HepG2 (cell line): ENCODE data around the gene HDDC2. TPM values are rescaled to one million over a fixed set of nuclear protein-coding genes. Genes with fewer than 3 reads are reported as not detected.

ENCODE experiments used
- ATAC-seq: fragments of 200-7000 bp; cut with Tn5 transposase; 3 replicates; pipeline ENCODE4 v1.9.1; 2020; ENCODE audit warnings: mild to moderate bottlenecking, moderate library complexity
- BruUV-seq: library from RNA; stranded (reverse); fragments of 400-500 nt; replicated peaks from 2 replicates; lab custom pipeline; 2021; lab: Mats Ljungman, UMichigan
- CTCF ChIA-PET: fragments of 300-600 bp; formaldehyde crosslinking; extraction: SDS; loops from one replicate; lab custom pipeline; 2021; ENCODE audit warnings: low total read pairs, inconsistent platforms, low intra/inter-chr PET ratio; lab: Yijun Ruan, JAX
- POLR2A ChIA-PET: fragments of 350-600 bp; sonication (Branson Sonifier 250); formaldehyde crosslinking; loops from one replicate; lab custom pipeline; 2020; ENCODE audit warnings: antibody characterized with exemption, inconsistent platforms; lab: Yijun Ruan, JAX
- DNase-seq: peaks from one replicate; pipeline ENCODE4 v3.0.0-alpha.2; 2015; ENCODE audit warnings: low spot score
- FAIRE-seq: peaks from 3 replicates; lab custom pipeline; 2011; peaks lifted over from hg19 to GRCh38; lab: Jason Lieb, UNC
- H2AFZ ChIP-seq: one replicate; pipeline ENCODE4 v1.6.1; 2011; ENCODE audit warnings: low read length, inconsistent platforms
- H3K27ac ChIP-seq: fragments of 300-600 bp; 3 replicates; pipeline ENCODE4 v1.8.0; 2011; ENCODE audit warnings: mixed run types, mild to moderate bottlenecking, mixed read lengths, low read length, inconsistent platforms; ENCODE audit not compliant: insufficient read depth; ENCODE audit errors: extremely low read length
- H3K27me3 ChIP-seq, 2 experiments: fragments of 200-600 bp in 1 of 2; 2 replicates in 1 of 2; 3 replicates in 1 of 2; pipeline versions ENCODE4 v1.6.0 to v1.8.0; 2011; ENCODE audit warnings: low read length in 2 of 2, mild to moderate bottlenecking in 2 of 2, moderate library complexity in 2 of 2, inconsistent platforms in 1 of 2; ENCODE audit not compliant: insufficient read depth in 2 of 2, control insufficient read depth in 1 of 2
- H3K36me3 ChIP-seq, 2 experiments: fragments of 200-600 bp in 1 of 2; replicated peaks in 1 of 2; 2 replicates in 1 of 2; 3 replicates in 1 of 2; pipeline versions ENCODE4 v1.5.1 to v1.8.0; 2011; ENCODE audit warnings: low read length in 2 of 2, inconsistent platforms in 1 of 2; ENCODE audit not compliant: insufficient read depth in 2 of 2, control insufficient read depth in 1 of 2
- H3K4me1 ChIP-seq: 2 replicates; pipeline ENCODE4 v1.5.1; 2012; ENCODE audit warnings: low read length, inconsistent platforms; ENCODE audit not compliant: insufficient read depth
- H3K4me2 ChIP-seq: 2 replicates; pipeline ENCODE4 v1.6.0; 2011; ENCODE audit warnings: low read depth, low read length, inconsistent platforms
- H3K4me3 ChIP-seq, 3 experiments: fragments of 200-600 bp in 1 of 3; sonication (generic), shearing (Covaris generic) in 1 of 3; replicated peaks in 1 of 3; 2 replicates each; pipeline ENCODE4 v1.5.1; 2011 to 2016; ENCODE audit warnings: low read length in 3 of 3, inconsistent platforms in 2 of 3, low read depth in 2 of 3, mild to moderate bottlenecking in 2 of 3, control low read depth in 1 of 3, mixed read lengths in 1 of 3; ENCODE audit not compliant: insufficient read depth in 1 of 3
- H3K79me2 ChIP-seq: one replicate; pipeline ENCODE4 v1.6.1; 2011; ENCODE audit warnings: low read length, inconsistent platforms; ENCODE audit not compliant: insufficient read depth
- H3K9ac ChIP-seq: 2 replicates; pipeline ENCODE4 v1.6.0; 2011; ENCODE audit warnings: mild to moderate bottlenecking, low read depth, low read length, inconsistent platforms; ENCODE audit not compliant: insufficient read depth
- H3K9me3 ChIP-seq: 2 replicates; pipeline ENCODE4 v1.5.1; 2012; ENCODE audit warnings: mild to moderate bottlenecking, low read length
- H4K20me1 ChIP-seq: 2 replicates; pipeline ENCODE4 v1.6.0; 2011; ENCODE audit warnings: inconsistent platforms, mild to moderate bottlenecking, low read length, moderate library complexity; ENCODE audit not compliant: insufficient read depth
- FOSL1 ChIP-seq: sonication (generic); formaldehyde crosslinking; IDR thresholded peaks from 2 replicates; pipeline ENCODE4 v1.9.0; 2021; ENCODE audit warnings: missing genetic modification reagents, borderline replicate concordance
- LCORL ChIP-seq, 2 experiments: fragments of 450-650 bp in 1 of 2; sonication (generic) in 1 of 2; formaldehyde crosslinking in 1 of 2; IDR thresholded peaks; 2 replicates each; pipeline versions ENCODE4 v1.5.0 to v1.6.1; 2017 to 2020; ENCODE audit warnings: antibody characterized with exemption in 1 of 2, missing genetic modification reagents in 1 of 2
- MIER2 ChIP-seq: IDR thresholded peaks from 2 replicates; pipeline ENCODE4 v1.6.1; 2016; ENCODE audit warnings: missing biosample characterization, missing genetic modification reagents
- NR2F6 ChIP-seq, 2 experiments: IDR thresholded peaks; 2 replicates each; pipeline ENCODE4 v1.6.1; 2016; ENCODE audit warnings: antibody characterized with exemption in 1 of 2, mild to moderate bottlenecking in 1 of 2
- PHF8 ChIP-seq: sonication (generic); formaldehyde crosslinking; IDR thresholded peaks from 2 replicates; pipeline ENCODE4 v1.5.0; 2020; ENCODE audit warnings: missing genetic modification reagents
- PLRG1 ChIP-seq: fragments of 450-650 bp; conservative IDR thresholded peaks from 2 replicates; pipeline ENCODE4 v1.6.1; 2016
- SMAD1 ChIP-seq: sonication (generic); formaldehyde crosslinking; IDR thresholded peaks from 2 replicates; pipeline ENCODE4 v1.4.0; 2020; ENCODE audit warnings: missing genetic modification reagents, low read depth, mild to moderate bottlenecking, borderline replicate concordance
- ZKSCAN5 ChIP-seq: sonication (generic); formaldehyde crosslinking; IDR thresholded peaks from 2 replicates; pipeline ENCODE4 v1.5.1; 2020; ENCODE audit warnings: mild to moderate bottlenecking, missing genetic modification reagents
- ZNF12 ChIP-seq: sonication (generic); formaldehyde crosslinking; IDR thresholded peaks from 2 replicates; pipeline ENCODE4 v1.5.0; 2020; ENCODE audit warnings: missing genetic modification reagents
- ZNF224 ChIP-seq: sonication (generic); formaldehyde crosslinking; IDR thresholded peaks from 2 replicates; pipeline ENCODE4 v1.5.0; 2020; ENCODE audit warnings: mild to moderate bottlenecking, missing genetic modification reagents
- ZNF232 ChIP-seq: sonication (generic); formaldehyde crosslinking; IDR thresholded peaks from 2 replicates; pipeline ENCODE4 v1.4.0; 2020; ENCODE audit warnings: missing genetic modification reagents, borderline replicate concordance
- ZNF543 ChIP-seq: sonication (generic); formaldehyde crosslinking; IDR thresholded peaks from 2 replicates; pipeline ENCODE4 v1.4.0; 2020; ENCODE audit warnings: mild to moderate bottlenecking, missing genetic modification reagents
- ZNF790 ChIP-seq: sonication (generic); formaldehyde crosslinking; IDR thresholded peaks from 2 replicates; pipeline ENCODE4 v1.8.0; 2022; ENCODE audit warnings: missing genetic modification reagents, mild to moderate bottlenecking, borderline replicate concordance
- WGBS: methylation state at CpG from one replicate; pipeline ENCODE4 v1.1.6; 2017; ENCODE audit warnings: low lambda C conversion rate; 5-methylcytosine and 5-hydroxymethylcytosine counted together
- in situ Hi-C: cut with HindIII; loops from 2 replicates; pipeline ENCODE4 v1.10.0; 2017; ENCODE audit warnings: low pct_unique_long_range_greater_than_20kb; ENCODE audit not compliant: extremely low pct_ligation_motif_present
- intact Hi-C: fragments of 100-400 bp; cut with micrococcal nuclease; formaldehyde crosslinking; loops from one replicate; pipeline ENCODE4 v1.10.0; 2022; ENCODE audit not compliant: unreplicated experiment
- polyA plus RNA-seq, 8 experiments: library from polyadenylated mRNA; depleted of rRNA in 3 of 8; stranded (reverse) in 7 of 8; unstranded in 1 of 8; fragments of >200 nt; fragmentation: Illumina TruSeq in 4 of 8; extraction: Trizol in 4 of 8; gene quantifications; 2 replicates each; pipeline versions ENCODE4 v1.2.1 to v1.2.3, GENCODE V29; 2011 to 2016; ENCODE audit warnings: low read depth in 4 of 8, missing spikeins in 1 of 8, mixed read lengths in 1 of 8; ENCODE audit not compliant: insufficient read depth in 1 of 8
- total RNA-seq, 5 experiments: library from RNA; depleted of rRNA; stranded (reverse); fragments of >200 nt; fragmentation: Illumina TruSeq; extraction: Trizol; gene quantifications; 2 replicates each; pipeline ENCODE4 v1.2.3, GENCODE V29; 2016; ENCODE audit warnings: low read depth in 1 of 5
- TF ChIP-seq, protein P1 (sequence below): IDR thresholded peaks from 2 replicates; pipeline ENCODE4 v1.6.1; 2016; ENCODE audit warnings: mild to moderate bottlenecking
- TF ChIP-seq, protein P2 (sequence below): sonication (generic); formaldehyde crosslinking; IDR thresholded peaks from 2 replicates; pipeline ENCODE4 v1.4.0; 2020; ENCODE audit warnings: missing genetic modification reagents, borderline replicate concordance
- TF ChIP-seq, protein P3 (sequence below): sonication (generic); formaldehyde crosslinking; IDR thresholded peaks from 2 replicates; pipeline ENCODE4 v1.5.0; 2020; ENCODE audit warnings: missing genetic modification reagents, mild to moderate bottlenecking, borderline replicate concordance

Gene HDDC2
- total and polyA plus RNA-seq, 2 of the 13 experiments (the other 11 are each of a cell fraction or from before 2014, with no cell fraction given): 76.7 to 78.7 TPM

DNA sequence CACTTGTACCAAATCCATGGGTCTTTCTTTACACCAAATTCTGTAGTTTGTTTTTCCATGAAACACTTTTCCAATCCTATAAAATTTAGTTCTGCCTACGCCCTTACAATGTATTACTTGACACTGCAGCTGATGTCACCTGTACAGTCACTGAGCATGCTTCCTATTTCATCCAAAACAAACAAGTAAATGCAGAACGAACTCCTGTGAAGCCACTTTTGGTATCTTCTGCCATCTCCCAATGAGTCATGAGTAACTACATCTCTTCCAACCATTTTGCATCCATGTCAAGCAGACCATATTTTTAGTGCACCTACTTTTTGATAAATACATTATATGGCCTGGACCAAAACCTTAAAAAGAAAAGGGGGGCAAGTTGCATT lies 42.4 kb downstream of the HDDC2 start (continued):
- no peak for TF ChIP-seq ZNF790 (CRISPR knock-in tag)
- TF ChIP-seq, all 625 proteins: peak for 0

DNA sequence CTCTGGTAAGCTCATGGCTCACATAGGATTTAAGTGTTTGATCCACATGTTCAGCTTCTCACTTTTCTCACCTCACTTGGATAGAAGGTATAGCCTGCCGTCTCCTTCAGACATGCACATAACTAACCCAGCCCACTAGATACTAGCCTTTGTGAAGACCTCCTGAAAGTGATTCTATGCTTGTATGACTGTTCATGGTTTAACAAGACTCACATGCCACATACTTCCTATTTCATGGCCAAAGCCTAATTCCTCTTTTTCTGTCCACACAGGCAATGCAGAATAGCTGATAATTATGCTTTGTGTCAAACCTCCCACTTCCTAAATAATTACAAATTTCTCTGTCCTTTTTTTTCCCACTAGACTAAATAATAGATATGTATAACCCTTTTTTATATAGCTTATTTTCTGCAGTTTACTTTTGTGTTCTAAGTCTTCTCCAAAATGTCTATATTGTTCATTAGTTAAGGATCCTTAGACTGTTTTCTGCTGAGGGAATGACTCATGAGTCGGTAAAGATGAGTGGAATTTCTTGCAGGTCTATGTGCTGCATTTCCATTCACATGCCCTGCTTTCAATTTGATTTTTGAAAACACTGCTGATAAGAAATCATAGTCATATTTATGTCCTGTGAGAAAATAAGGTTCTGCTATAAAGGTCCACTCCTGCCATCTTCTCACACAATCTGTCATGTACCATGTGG lies 43.0 kb downstream of the HDDC2 start:
- no peaks in the 10 kb centered on the region for H3K4me1 ChIP-seq
- no peaks in the 10 kb centered on the region for H4K20me1 ChIP-seq
- no peak overlapping the region for H3K4me2 ChIP-seq
- TF ChIP-seq PLRG1 (no peak), NR2F6 (IDR thresholded peaks at IDR 0.05) (no peak), NR2F6 (CRISPR knock-in tag; IDR thresholded peaks at IDR 0.05) (no peak), PHF8 (CRISPR knock-in tag) (no peak), LCORL (IDR thresholded peaks at IDR 0.05) (no peak), LCORL (CRISPR knock-in tag; IDR thresholded peaks at IDR 0.05) (no peak), SMAD1 (CRISPR knock-in tag) (no peak), ZNF224 (CRISPR knock-in tag) (no peak), ZNF232 (CRISPR knock-in tag) (no peak), ZKSCAN5 (CRISPR knock-in tag) (no peak), ZNF543 (CRISPR knock-in tag) (no peak), FOSL1 (CRISPR knock-in tag) (no peak), MIER2 (no peak), ZNF12 (CRISPR knock-in tag) (no peak)
- TF ChIP-seq, protein P1, sequence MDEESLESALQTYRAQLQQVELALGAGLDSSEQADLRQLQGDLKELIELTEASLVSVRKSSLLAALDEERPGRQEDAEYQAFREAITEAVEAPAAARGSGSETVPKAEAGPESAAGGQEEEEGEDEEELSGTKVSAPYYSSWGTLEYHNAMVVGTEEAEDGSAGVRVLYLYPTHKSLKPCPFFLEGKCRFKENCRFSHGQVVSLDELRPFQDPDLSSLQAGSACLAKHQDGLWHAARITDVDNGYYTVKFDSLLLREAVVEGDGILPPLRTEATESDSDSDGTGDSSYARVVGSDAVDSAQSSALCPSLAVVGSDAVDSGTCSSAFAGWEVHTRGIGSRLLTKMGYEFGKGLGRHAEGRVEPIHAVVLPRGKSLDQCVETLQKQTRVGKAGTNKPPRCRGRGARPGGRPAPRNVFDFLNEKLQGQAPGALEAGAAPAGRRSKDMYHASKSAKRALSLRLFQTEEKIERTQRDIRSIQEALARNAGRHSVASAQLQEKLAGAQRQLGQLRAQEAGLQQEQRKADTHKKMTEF (CRISPR knock-in tag): no peak
- TF ChIP-seq, protein P2, sequence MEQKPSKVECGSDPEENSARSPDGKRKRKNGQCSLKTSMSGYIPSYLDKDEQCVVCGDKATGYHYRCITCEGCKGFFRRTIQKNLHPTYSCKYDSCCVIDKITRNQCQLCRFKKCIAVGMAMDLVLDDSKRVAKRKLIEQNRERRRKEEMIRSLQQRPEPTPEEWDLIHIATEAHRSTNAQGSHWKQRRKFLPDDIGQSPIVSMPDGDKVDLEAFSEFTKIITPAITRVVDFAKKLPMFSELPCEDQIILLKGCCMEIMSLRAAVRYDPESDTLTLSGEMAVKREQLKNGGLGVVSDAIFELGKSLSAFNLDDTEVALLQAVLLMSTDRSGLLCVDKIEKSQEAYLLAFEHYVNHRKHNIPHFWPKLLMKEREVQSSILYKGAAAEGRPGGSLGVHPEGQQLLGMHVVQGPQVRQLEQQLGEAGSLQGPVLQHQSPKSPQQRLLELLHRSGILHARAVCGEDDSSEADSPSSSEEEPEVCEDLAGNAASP (CRISPR knock-in tag): no peak
- TF ChIP-seq, protein P3, sequence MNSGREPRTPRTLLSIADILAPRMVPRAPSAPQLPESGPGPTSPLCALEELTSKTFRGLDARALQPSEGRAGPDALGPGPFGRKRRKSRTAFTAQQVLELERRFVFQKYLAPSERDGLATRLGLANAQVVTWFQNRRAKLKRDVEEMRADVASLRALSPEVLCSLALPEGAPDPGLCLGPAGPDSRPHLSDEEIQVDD: no peak
- H3K79me2 ChIP-seq: no peaks in the 10 kb centered on the region
- WGBS: 3% methylated on average over 2 of the region's 2 CpGs
- H3K4me3 ChIP-seq: no peak overlapping the region
- POLR2A ChIA-PET: no interaction called here
- no peaks in the 10 kb centered on the region for H3K27me3 ChIP-seq
- intact Hi-C loops (no loop called here), in situ Hi-C loops (no loop called here)
- H3K9ac ChIP-seq: no peak overlapping the region
- no peaks in the 10 kb centered on the region for H3K36me3 ChIP-seq
- FAIRE-seq: no peak
- H2AFZ ChIP-seq: no peak overlapping the region
- BruUV-seq: no TSS peak
- no peak for DNase-seq
- ATAC-seq: no peak
- H3K27ac ChIP-seq: no peak overlapping the region
- CTCF ChIA-PET: no interaction called here
- H3K9me3 ChIP-seq: no peaks in the 10 kb centered on the region
